Measurements from ENCODE around the gene SYT7. TPM values are rescaled to one million over a fixed set of nuclear protein-coding genes. Genes with fewer than 3 reads are reported as not detected.

SYT7 gene
- total RNA-seq, 1 donor from 2014 or later, result 10.3 TPM

- Mint-ChIP-seq H3K9me3 (ENCODE audit: low read depth) (no peaks in the 10 kb centered on the region), H3K4me1 (ENCODE audit: low read depth) (peaks cover 6% of the 10 kb centered on the region), H3K36me3 (ENCODE audit: insufficient read depth) (no peaks in the 10 kb centered on the region), H3K27ac (no peak overlapping the region), H3K4me3 (ENCODE audit: low read depth) (no peak overlapping the region), H3K27me3 (peaks cover 8% of the 10 kb centered on the region)
- no peak for TF ChIP-seq CTCF (IDR thresholded peaks at IDR 0.05; ENCODE audit: unreplicated experiment)
- no peak for DNase-seq (ENCODE audit: low spot score, unreplicated experiment)
Measured at GRCh38 chr11:61544466-61544865, 36.4 kb downstream of the SYT7 start.

- H3K4me1 Mint-ChIP-seq (ENCODE audit: low read depth), result peaks cover 6% of the 10 kb centered on the region
- H3K36me3 Mint-ChIP-seq (ENCODE audit: insufficient read depth), result no peaks in the 10 kb centered on the region
- DNase-seq (ENCODE audit: low spot score, unreplicated experiment), result no peak
- peaks cover 15% of the 10 kb centered on the region for H3K27me3 Mint-ChIP-seq
- no peaks in the 10 kb centered on the region for H3K9me3 Mint-ChIP-seq (ENCODE audit: low read depth)
- H3K27ac Mint-ChIP-seq, result no peak overlapping the region
- no peak overlapping the region for H3K4me3 Mint-ChIP-seq (ENCODE audit: low read depth)
- no peak for TF ChIP-seq CTCF (IDR thresholded peaks at IDR 0.05; ENCODE audit: unreplicated experiment)
Measured at GRCh38 chr11:61543606-61544306, 37.1 kb downstream of the SYT7 start.

GRCh38 chr11:61542705-61543104, 38.2 kb downstream of the SYT7 start:
- Mint-ChIP-seq H3K4me3 (ENCODE audit: low read depth) (no peak overlapping the region), H3K9me3 (ENCODE audit: low read depth) (no peaks in the 10 kb centered on the region), H3K27me3 (peaks cover 13% of the 10 kb centered on the region), H3K27ac (no peak overlapping the region), H3K4me1 (ENCODE audit: low read depth) (peaks cover 8% of the 10 kb centered on the region), H3K36me3 (ENCODE audit: insufficient read depth) (no peaks in the 10 kb centered on the region)
- TF ChIP-seq CTCF (IDR thresholded peaks at IDR 0.05; ENCODE audit: unreplicated experiment), result no peak
- no peak for DNase-seq (ENCODE audit: low spot score, unreplicated experiment)

GRCh38 chr11:61542024-61542461, 38.8 kb downstream of the SYT7 start:
- H3K4me1 Mint-ChIP-seq (ENCODE audit: low read depth), result peaks cover 9% of the 10 kb centered on the region

GRCh38 chr11:61541598-61541997, 39.3 kb downstream of the SYT7 start:
- Mint-ChIP-seq H3K36me3 (ENCODE audit: insufficient read depth) (no peaks in the 10 kb centered on the region), H3K4me1 (ENCODE audit: low read depth) (peaks cover 9% of the 10 kb centered on the region), H3K4me3 (ENCODE audit: low read depth) (no peak overlapping the region), H3K27me3 (peaks cover 13% of the 10 kb centered on the region), H3K9me3 (ENCODE audit: low read depth) (no peaks in the 10 kb centered on the region), H3K27ac (peak overlapping the region; percentile 88)
- DNase-seq (ENCODE audit: low spot score, unreplicated experiment), result no peak
- no peak for TF ChIP-seq CTCF (IDR thresholded peaks at IDR 0.05; ENCODE audit: unreplicated experiment)

More at GRCh38 chr11:61542024-61542461, 38.8 kb downstream of the SYT7 start:
- H3K9me3 Mint-ChIP-seq (ENCODE audit: low read depth), result no peaks in the 10 kb centered on the region
- H3K27me3 Mint-ChIP-seq, result peaks cover 13% of the 10 kb centered on the region
- no peak overlapping the region for H3K27ac Mint-ChIP-seq
- no peaks in the 10 kb centered on the region for H3K36me3 Mint-ChIP-seq (ENCODE audit: insufficient read depth)
- no peak overlapping the region for H3K4me3 Mint-ChIP-seq (ENCODE audit: low read depth)
- no peak for DNase-seq (ENCODE audit: low spot score, unreplicated experiment)
- no peak for TF ChIP-seq CTCF (IDR thresholded peaks at IDR 0.05; ENCODE audit: unreplicated experiment)
